ENCODE measurements around the gene SLC6A3. TPM values are rescaled to one million over a fixed set of nuclear protein-coding genes. Genes with fewer than 3 reads are reported as not detected.

Gene SLC6A3
- total and polyA plus RNA-seq, 9 of the 15 experiments (the other 6 are each of a cell fraction or from before 2014, with no cell fraction given) = not detected

GRCh38 chr5:1417586-1418225 is 27.5 kb downstream of the SLC6A3 start:
- DNase-seq (ENCODE audit: extremely low read depth in 1 of 4, low spot score in 3 of 4) = no peak
- Histone ChIP-seq H3K36me3 (ENCODE audit: control insufficient read depth, insufficient read depth, low read length) (no peaks in the 10 kb centered on the region), H3K9me3 (replicated peaks; ENCODE audit: control insufficient read depth, insufficient read depth, low read depth, low read length) (no peaks in the 10 kb centered on the region), H3K4me1 (replicated peaks in 1 of 2; ENCODE audit: control insufficient read depth in 2 of 2, insufficient read depth in 2 of 2, low read length in 2 of 2) (peaks cover 0 to 21% of the 10 kb centered on the region in 2 experiments; a peak in 1 of 5 replicates), H3K79me2 (ENCODE audit: control insufficient read depth, insufficient read depth, low read length) (no peaks in the 10 kb centered on the region), H3K27me3 (ENCODE audit: control insufficient read depth in 2 of 2, insufficient read depth in 2 of 2, low read length in 2 of 2) (peaks cover 12 to 40% of the 10 kb centered on the region in 2 experiments), H2AFZ (ENCODE audit: low read depth, low read length) (no peak overlapping the region), H3K4me2 (ENCODE audit: insufficient read depth, low read length) (no peak overlapping the region), H3K27ac (ENCODE audit: extremely low read depth, low read depth, low read length) (no peak overlapping the region), H4K20me1 (replicated peaks; ENCODE audit: control insufficient read depth, insufficient read depth, low read length) (peaks cover 17% of the 10 kb centered on the region), H3K9me1 (ENCODE audit: control insufficient read depth, insufficient read depth, low read length) (peaks cover 7% of the 10 kb centered on the region), H3K4me3 (no peak overlapping the region), H3K9ac (ENCODE audit: insufficient read depth in 1 of 2, low read depth in 2 of 2, low read length in 2 of 2) (no peak overlapping the region)
- TF ChIP-seq MED1 (CRISPR knock-in tag; IDR thresholded peaks at IDR 0.05; ENCODE audit: borderline replicate concordance) = no peak
- TF ChIP-seq IRF9 (tag; IDR thresholded peaks at IDR 0.05) = no peak
- TF ChIP-seq ZBTB8A (IDR thresholded peaks at IDR 0.05; ENCODE audit: partially characterized antibody) = no peak
- TF ChIP-seq ARID3A (IDR thresholded peaks at IDR 0.05; ENCODE audit: borderline replicate concordance, low read depth, low read length) = no peak
- TF ChIP-seq KDM2B (CRISPR knock-in tag; IDR thresholded peaks at IDR 0.05) = no peak
- TF ChIP-seq ZNF384 (IDR thresholded peaks at IDR 0.05; ENCODE audit: low read depth, low read length) = no peak
- no peak for TF ChIP-seq ZKSCAN1 (IDR thresholded peaks at IDR 0.05; ENCODE audit: low read depth, low read length)
- TF ChIP-seq EP300 (IDR thresholded peaks at IDR 0.05; ENCODE audit: low read length) = no peak
- no peak for TF ChIP-seq HCFC1 (IDR thresholded peaks at IDR 0.05; ENCODE audit: low read depth, low read length)
- no peak for TF ChIP-seq ZNF830 (CRISPR knock-in tag; IDR thresholded peaks at IDR 0.05)
- no peak for TF ChIP-seq GTF2F1 (IDR thresholded peaks at IDR 0.05; ENCODE audit: low read depth, low read length)
- no peak for TF ChIP-seq TCF15 (CRISPR knock-in tag; IDR thresholded peaks at IDR 0.05)
- TF ChIP-seq CEBPB (tag; IDR thresholded peaks at IDR 0.05) = no peak
- ChIA-PET CTCF (ENCODE audit: low intra/inter-chr PET ratio) (no interaction called here), POLR2A (interaction anchor here (0.9 kb wide), 1 partner anchor 12 kb away, joined by 3 read pairs; no protein-coding TSS in a partner anchor)
- WGBS (ENCODE audit: insufficient coverage, low coverage, missing lambda C conversion rate) = 2% methylated on average over 6 of the region's 6 CpGs
- no peak for FAIRE-seq
- no TSS peak for BruUV-seq (replicated peaks)
- intact Hi-C loops (cut with micrococcal nuclease) = no loop called here
- ATAC-seq = no peak
- in situ Hi-C loops (cut with MboI) = no loop called here
